Endothelial cell of umbilical vein (primary cell): ENCODE results near the gene SLC35G4. TPM values are rescaled to one million over a fixed set of nuclear protein-coding genes. Genes with fewer than 3 reads are reported as not detected.

Experiments
- BruUV-seq: library from RNA; stranded (reverse); fragments of 400-500 nt; replicated peaks from 2 replicates; lab custom pipeline; 2021; lab: Mats Ljungman, UMichigan
- CTCF ChIA-PET: fragments of 300-600, 350-600 bp; sonication (Branson Sonifier 250); formaldehyde crosslinking; loops from one replicate; lab custom pipeline; 2021; ENCODE audit warnings: antibody characterized with exemption, inconsistent platforms; lab: Charles Lee
- POLR2A ChIA-PET: fragments of 300-600, 350-600 bp; sonication (Branson Sonifier 250); formaldehyde crosslinking; loops from one replicate; lab custom pipeline; 2021; ENCODE audit warnings: antibody characterized with exemption, inconsistent platforms; lab: Charles Lee
- DNase-seq: peaks from one replicate; pipeline ENCODE4 v3.0.0-alpha.2; 2011; ENCODE audit warnings: low read depth, low spot score
- FAIRE-seq: peaks from 2 replicates; lab custom pipeline; 2011; peaks lifted over from hg19 to GRCh38; lab: Jason Lieb, UNC
- H2AFZ ChIP-seq: 2 replicates; pipeline ENCODE4 v1.6.0; 2012; ENCODE audit warnings: low read depth, low read length, control low read depth, inconsistent platforms
- H3K27ac ChIP-seq: 2 replicates; pipeline ENCODE4 v1.5.1; 2011; ENCODE audit warnings: low read depth, mild to moderate bottlenecking, control low read depth, low read length, moderate library complexity; ENCODE audit not compliant: insufficient read depth
- H3K27me3 ChIP-seq, 2 experiments: 2 replicates each; pipeline versions ENCODE4 v1.6.0 to v1.6.1; 2011; ENCODE audit warnings: low read length in 2 of 2, mixed read lengths in 1 of 2; ENCODE audit not compliant: control insufficient read depth in 2 of 2, insufficient read depth in 2 of 2
- H3K36me3 ChIP-seq, 2 experiments: 2 replicates in 1 of 2; 3 replicates in 1 of 2; pipeline ENCODE4 v1.5.1; 2011; ENCODE audit warnings: low read length in 2 of 2, mild to moderate bottlenecking in 1 of 2, moderate library complexity in 1 of 2; ENCODE audit not compliant: control insufficient read depth in 2 of 2, insufficient read depth in 2 of 2; ENCODE audit errors: extremely low read depth in 1 of 2
- H3K4me1 ChIP-seq: 3 replicates; pipeline ENCODE4 v1.5.1; 2011; ENCODE audit warnings: mild to moderate bottlenecking, low read length; ENCODE audit not compliant: control insufficient read depth, insufficient read depth; ENCODE audit errors: extremely low read depth
- H3K4me2 ChIP-seq: 2 replicates; pipeline ENCODE4 v1.6.1; 2011; ENCODE audit warnings: low read length, control low read depth, mixed read lengths; ENCODE audit not compliant: insufficient read depth
- H3K4me3 ChIP-seq, 3 experiments: fragments of 200-600 bp in 1 of 3; sonication (generic), shearing (Covaris generic) in 1 of 3; replicated peaks in 1 of 3; 2 replicates each; pipeline ENCODE4 v1.5.1; 2011 to 2016; ENCODE audit warnings: control low read depth in 3 of 3, low read length in 3 of 3, mild to moderate bottlenecking in 2 of 3, inconsistent platforms in 1 of 3, low read depth in 1 of 3, moderate library complexity in 1 of 3; ENCODE audit not compliant: insufficient read depth in 1 of 3
- H3K79me2 ChIP-seq: 2 replicates; pipeline ENCODE4 v1.6.0; 2012; ENCODE audit warnings: low read length, inconsistent platforms; ENCODE audit not compliant: control insufficient read depth, insufficient read depth
- H3K9ac ChIP-seq: replicated peaks from 2 replicates; pipeline ENCODE3; 2011; ENCODE audit warnings: low read length, control low read depth; ENCODE audit not compliant: insufficient read depth; ENCODE audit errors: extremely low read depth
- H3K9me1 ChIP-seq: replicated peaks from 3 replicates; pipeline ENCODE4 v1.6.0; 2011; ENCODE audit warnings: mild to moderate bottlenecking, low read length; ENCODE audit not compliant: control insufficient read depth, insufficient read depth; ENCODE audit errors: extremely low read depth
- H3K9me3 ChIP-seq: replicated peaks from 2 replicates; pipeline ENCODE4 v1.5.1; 2012; ENCODE audit warnings: low read length, inconsistent platforms; ENCODE audit not compliant: control insufficient read depth, insufficient read depth
- H4K20me1 ChIP-seq: replicated peaks from 2 replicates; pipeline ENCODE3; 2011; ENCODE audit warnings: mild to moderate bottlenecking, low read length; ENCODE audit not compliant: control insufficient read depth, insufficient read depth; ENCODE audit errors: extremely low read depth
- CTCF ChIP-seq, 2 donors: IDR thresholded peaks; 1 replicate in 1 of 2; 2 replicates in 1 of 2; pipeline ENCODE4 v1.5.1; 2011; ENCODE audit warnings: low read length in 2 of 2, mild to moderate bottlenecking in 2 of 2, moderate library complexity in 2 of 2, control low read depth in 1 of 2, inconsistent platforms in 1 of 2, low read depth in 1 of 2; ENCODE audit not compliant: insufficient read depth in 1 of 2; ENCODE audit errors: extremely low read depth in 1 of 2
- EZH2 ChIP-seq: IDR thresholded peaks from 2 replicates; pipeline ENCODE4 v1.6.1; 2012; ENCODE audit warnings: borderline replicate concordance, low read depth, mild to moderate bottlenecking, moderate library complexity, low read length, inconsistent platforms; ENCODE audit not compliant: severe bottlenecking
- FOS ChIP-seq: IDR thresholded peaks from 2 replicates; pipeline ENCODE4 v1.6.1; 2011; ENCODE audit warnings: mild to moderate bottlenecking, low read length, moderate library complexity, borderline replicate concordance; ENCODE audit not compliant: insufficient read depth
- GATA2 ChIP-seq: IDR thresholded peaks from 2 replicates; pipeline ENCODE4 v1.7.0; 2011; ENCODE audit warnings: low read depth, mild to moderate bottlenecking, moderate library complexity, mixed read lengths, low read length; ENCODE audit not compliant: insufficient read length, insufficient read depth
- JUN ChIP-seq: IDR thresholded peaks from 2 replicates; pipeline ENCODE4 v1.6.1; 2011; ENCODE audit warnings: borderline replicate concordance, low read depth; ENCODE audit not compliant: insufficient read length, insufficient read depth
- MAX ChIP-seq: IDR thresholded peaks from 2 replicates; pipeline ENCODE4 v1.6.1; 2011; ENCODE audit not compliant: insufficient read depth, insufficient read length
- MYC ChIP-seq: IDR thresholded peaks from one replicate; pipeline ENCODE4 v1.6.1; 2011; ENCODE audit warnings: mild to moderate bottlenecking, low read depth, low read length
- POLR2A ChIP-seq: IDR thresholded peaks from 2 replicates; pipeline ENCODE4 v1.6.1; 2012; ENCODE audit warnings: low read depth, mild to moderate bottlenecking, control low read depth, low read length
- POLR2AphosphoS5 ChIP-seq: IDR thresholded peaks from 2 replicates; pipeline ENCODE4 v1.6.1; 2012; ENCODE audit warnings: low read depth, mild to moderate bottlenecking, control low read depth, low read length, moderate library complexity; ENCODE audit not compliant: insufficient read depth
- dilution Hi-C: fragments of 300-500 bp; cut with MboI; formaldehyde crosslinking; loops from one replicate; pipeline ENCODE4 v1.15.0; 2019; ENCODE audit warnings: low sequenced_read_pairs; ENCODE audit not compliant: extremely low pct_ligation_motif_present
- intact Hi-C: fragments of 100-400 bp; cut with micrococcal nuclease; formaldehyde crosslinking; loops from one replicate; pipeline ENCODE4 v1.10.0; 2022
- polyA plus RNA-seq, 4 experiments: library from polyadenylated mRNA; depleted of rRNA in 3 of 4; stranded (reverse) in 3 of 4; unstranded in 1 of 4; fragments of >200 nt; gene quantifications; 2 replicates each; pipeline versions ENCODE4 v1.2.1 to v1.2.3, GENCODE V29; 2011 to 2012; ENCODE audit warnings: missing spikeins in 1 of 4
- total RNA-seq: library from RNA; stranded (reverse); gene quantifications from 2 replicates; pipeline ENCODE4 v1.2.3, GENCODE V29; 2021

The SLC35G4 gene
- total and polyA plus RNA-seq, 2 donors (not counting 3 experiments of a cell fraction or from before 2014, with no cell fraction given) = not detected

GRCh38 chr18:11649839-11650238 is 40.4 kb downstream of the SLC35G4 start:
- no peaks in the 10 kb centered on the region for H3K4me1 ChIP-seq
- H3K9ac ChIP-seq = no peak overlapping the region
- no peaks in the 10 kb centered on the region for H3K9me1 ChIP-seq
- no peaks in the 10 kb centered on the region for H3K27me3 ChIP-seq
- no peaks in the 10 kb centered on the region for H4K20me1 ChIP-seq
- no peak overlapping the region for H3K27ac ChIP-seq
- CTCF ChIA-PET = no interaction called here
- BruUV-seq = no TSS peak
- intact Hi-C loops = loop anchor here (10.0 kb wide), 1 partner anchor 585 kb away; no protein-coding TSS in a partner anchor
- no peak overlapping the region for H3K4me2 ChIP-seq
- no peak overlapping the region for H2AFZ ChIP-seq
- DNase-seq (no peak), FAIRE-seq (no peak)
- H3K36me3 ChIP-seq = no peaks in the 10 kb centered on the region
- TF ChIP-seq GATA2 = no peak
- no peak for TF ChIP-seq MAX
- no peak for TF ChIP-seq JUN
- TF ChIP-seq FOS = no peak
- no peak for TF ChIP-seq POLR2AphosphoS5
- no peak for TF ChIP-seq POLR2A
- no peak for TF ChIP-seq CTCF (IDR thresholded peaks at IDR 0.05; ENCODE audit: extremely low read depth in 1 of 2, insufficient read depth in 1 of 2, low read depth in 1 of 2, low read length in 2 of 2)
- TF ChIP-seq MYC = no peak
- no peak for TF ChIP-seq EZH2
- no peaks in the 10 kb centered on the region for H3K9me3 ChIP-seq
- H3K4me3 ChIP-seq = no peak overlapping the region
- POLR2A ChIA-PET = no interaction called here
- dilution Hi-C loops = no loop called here
- no peaks in the 10 kb centered on the region for H3K79me2 ChIP-seq
